ENCODE results near the gene ZBTB46. TPM values are rescaled to one million over a fixed set of nuclear protein-coding genes. Genes with fewer than 3 reads are reported as not detected.

The ZBTB46 gene
- total RNA-seq, 3 donors from 2014 or later: 8.2 to 18.7 (median 10.7) TPM

- Histone ChIP-seq H3K9me3 (no peaks in the 10 kb centered on the region), H3K36me3 (no peaks in the 10 kb centered on the region), H3K27ac (no peak overlapping the region), H3K4me1 (peaks cover 17 to 21% of the 10 kb centered on the region in 2 donors), H3K27me3 (no peaks in the 10 kb centered on the region), H3K4me3 (no peak overlapping the region)
- no peak for DNase-seq (ENCODE audit: low spot score in 2 of 2)
- TF ChIP-seq POLR2AphosphoS5 (IDR thresholded peaks at IDR 0.05): no peak
- TF ChIP-seq POLR2A (IDR thresholded peaks at IDR 0.05): no peak
- TF ChIP-seq CTCF (IDR thresholded peaks at IDR 0.05): no peak
- intact Hi-C loops (cut with DNase I; ENCODE audit: low total_unique reads): no loop called here
Measured at GRCh38 chr20:63850689-63851547, 19.9 kb upstream of the ZBTB46 start.

GRCh38 chr20:63848003-63848911 lies 17.2 kb upstream of the ZBTB46 start:
- no peak for DNase-seq (ENCODE audit: low spot score in 2 of 2)
- Histone ChIP-seq H3K4me3 (no peak overlapping the region), H3K4me1 (peaks cover 0 to 3% of the 10 kb centered on the region in 2 donors), H3K9me3 (no peaks in the 10 kb centered on the region), H3K27ac (peak overlapping the region; percentile 22 to 88), H3K27me3 (no peaks in the 10 kb centered on the region), H3K36me3 (no peaks in the 10 kb centered on the region)
- intact Hi-C loops (cut with DNase I; ENCODE audit: low total_unique reads): no loop called here
- TF ChIP-seq POLR2AphosphoS5 (IDR thresholded peaks at IDR 0.05): no peak
- TF ChIP-seq POLR2A (IDR thresholded peaks at IDR 0.05): no peak
- no peak for TF ChIP-seq CTCF (IDR thresholded peaks at IDR 0.05)

GRCh38 chr20:63847237-63848002 lies 16.4 kb upstream of the ZBTB46 start:
- Histone ChIP-seq H3K27me3 (no peaks in the 10 kb centered on the region), H3K36me3 (no peaks in the 10 kb centered on the region), H3K4me3 (peak overlapping the region in 1 of 3 donors; percentile 28), H3K27ac (peak overlapping the region; percentile 22 to 88), H3K9me3 (no peaks in the 10 kb centered on the region), H3K4me1 (peaks cover 0 to 3% of the 10 kb centered on the region in 2 donors)
- DNase-seq (ENCODE audit: low spot score in 2 of 2): no peak
- intact Hi-C loops (cut with DNase I; ENCODE audit: low total_unique reads): no loop called here
- TF ChIP-seq POLR2A (IDR thresholded peaks at IDR 0.05) (no peak), CTCF (IDR thresholded peaks at IDR 0.05) (no peak), POLR2AphosphoS5 (IDR thresholded peaks at IDR 0.05) (no peak)

GRCh38 chr20:63846888-63847236 lies 15.8 kb upstream of the ZBTB46 start:
- TF ChIP-seq POLR2A (IDR thresholded peaks at IDR 0.05): no peak
- TF ChIP-seq POLR2AphosphoS5 (IDR thresholded peaks at IDR 0.05): no peak
- no peaks in the 10 kb centered on the region for H3K36me3 ChIP-seq
- intact Hi-C loops (cut with DNase I; ENCODE audit: low total_unique reads): no loop called here
- H3K27me3 ChIP-seq: no peaks in the 10 kb centered on the region
- H3K4me3 ChIP-seq: no peak overlapping the region
- peak overlapping the region in 1 of 2 donors; percentile 88 for H3K27ac ChIP-seq
- peaks cover 0 to 3% of the 10 kb centered on the region in 2 donors for H3K4me1 ChIP-seq
- DNase-seq (ENCODE audit: low spot score in 2 of 2): no peak
- H3K9me3 ChIP-seq: no peaks in the 10 kb centered on the region

GRCh38 chr20:63846128-63846771 lies 15.2 kb upstream of the ZBTB46 start:
- Histone ChIP-seq H3K36me3 (no peaks in the 10 kb centered on the region), H3K4me3 (peak overlapping the region in 2 of 3 donors; percentile 15 to 61), H3K4me1 (peaks cover 0 to 3% of the 10 kb centered on the region in 2 donors), H3K27me3 (no peaks in the 10 kb centered on the region), H3K9me3 (no peaks in the 10 kb centered on the region), H3K27ac (peak overlapping the region in 1 of 2 donors; percentile 88)
- intact Hi-C loops (cut with DNase I; ENCODE audit: low total_unique reads): no loop called here
- no peak for DNase-seq (ENCODE audit: low spot score in 2 of 2)
- TF ChIP-seq CTCF (IDR thresholded peaks at IDR 0.05) (no peak), POLR2A (IDR thresholded peaks at IDR 0.05) (no peak), POLR2AphosphoS5 (IDR thresholded peaks at IDR 0.05) (no peak)
